ENCODE data around the gene FOXC1. TPM values are rescaled to one million over a fixed set of nuclear protein-coding genes. Genes with fewer than 3 reads are reported as not detected.

Gene FOXC1
- total RNA-seq, 2 experiments from 2014 or later = not detected

- no peak for DNase-seq (ENCODE audit: low spot score)
- H3K27ac ChIP-seq (ENCODE audit: low read depth, low read length, poor library complexity, severe bottlenecking) = no peak overlapping the region
- no peak overlapping the region for H3K4me2 ChIP-seq (ENCODE audit: low read length)
- no peak overlapping the region for H2AFZ ChIP-seq (ENCODE audit: low read length)
- POLR2A ChIA-PET = no interaction called here
- no peaks in the 10 kb centered on the region for H3K9me3 ChIP-seq (ENCODE audit: low read length)
- H3K4me1 ChIP-seq (ENCODE audit: insufficient read depth, low read length, poor library complexity, severe bottlenecking) = no peaks in the 10 kb centered on the region
- H3K79me2 ChIP-seq (ENCODE audit: insufficient read depth, low read depth, low read length) = no peaks in the 10 kb centered on the region
- H3K4me3 ChIP-seq (ENCODE audit: low read depth, low read length, poor library complexity, severe bottlenecking) = no peak overlapping the region
- intact Hi-C loops (cut with micrococcal nuclease; ENCODE audit: unreplicated experiment) = no loop called here
- no peaks in the 10 kb centered on the region for H3K36me3 ChIP-seq (ENCODE audit: insufficient read depth, low read length)
- CTCF ChIA-PET (ENCODE audit: unreplicated experiment) = no interaction called here
- H3K9me2 ChIP-seq (ENCODE audit: insufficient read depth, low read length) = no peaks in the 10 kb centered on the region
- H4K20me1 ChIP-seq (ENCODE audit: insufficient read depth, low read length) = no peaks in the 10 kb centered on the region
- TF ChIP-seq EZH2phosphoT487 (IDR thresholded peaks at IDR 0.05; ENCODE audit: borderline replicate concordance, low read depth, low read length) = no peak
- TF ChIP-seq CTCF (conservative IDR thresholded peaks at IDR 0.05; ENCODE audit: low read length) = no peak
- BruUV-seq (replicated peaks) = no TSS peak
These were observed 21.5 kb downstream of the FOXC1 start for GRCh38 chr6:1631251-1631650.

GRCh38 chr6:1633366-1634021, 23.8 kb downstream of the FOXC1 start:
- H3K4me2 ChIP-seq (ENCODE audit: low read length) = no peak overlapping the region
- intact Hi-C loops (cut with micrococcal nuclease; ENCODE audit: unreplicated experiment) = no loop called here
- H3K4me1 ChIP-seq (ENCODE audit: insufficient read depth, low read length, poor library complexity, severe bottlenecking) = no peaks in the 10 kb centered on the region
- no peak overlapping the region for H3K27ac ChIP-seq (ENCODE audit: low read depth, low read length, poor library complexity, severe bottlenecking)
- no peaks in the 10 kb centered on the region for H3K36me3 ChIP-seq (ENCODE audit: insufficient read depth, low read length)
- H3K9me3 ChIP-seq (ENCODE audit: low read length) = no peaks in the 10 kb centered on the region
- no peak overlapping the region for H2AFZ ChIP-seq (ENCODE audit: low read length)
- no peak for TF ChIP-seq CTCF (conservative IDR thresholded peaks at IDR 0.05; ENCODE audit: low read length)
- TF ChIP-seq EZH2phosphoT487 (IDR thresholded peaks at IDR 0.05; ENCODE audit: borderline replicate concordance, low read depth, low read length) = no peak
- H3K9me2 ChIP-seq (ENCODE audit: insufficient read depth, low read length) = no peaks in the 10 kb centered on the region
- CTCF ChIA-PET (ENCODE audit: unreplicated experiment) = no interaction called here
- POLR2A ChIA-PET = no interaction called here
- no peaks in the 10 kb centered on the region for H3K79me2 ChIP-seq (ENCODE audit: insufficient read depth, low read depth, low read length)
- H3K4me3 ChIP-seq (ENCODE audit: low read depth, low read length, poor library complexity, severe bottlenecking) = no peak overlapping the region
- no peaks in the 10 kb centered on the region for H4K20me1 ChIP-seq (ENCODE audit: insufficient read depth, low read length)
- no TSS peak for BruUV-seq (replicated peaks)
- DNase-seq (ENCODE audit: low spot score) = no peak

GRCh38 chr6:1634081-1634480, 24.4 kb downstream of the FOXC1 start:
- no peak overlapping the region for H3K4me3 ChIP-seq (ENCODE audit: low read depth, low read length, poor library complexity, severe bottlenecking)
- intact Hi-C loops (cut with micrococcal nuclease; ENCODE audit: unreplicated experiment) = no loop called here
- ChIA-PET CTCF (ENCODE audit: unreplicated experiment) (no interaction called here), POLR2A (no interaction called here)
- H4K20me1 ChIP-seq (ENCODE audit: insufficient read depth, low read length) = no peaks in the 10 kb centered on the region
- H3K79me2 ChIP-seq (ENCODE audit: insufficient read depth, low read depth, low read length) = no peaks in the 10 kb centered on the region
- H2AFZ ChIP-seq (ENCODE audit: low read length) = no peak overlapping the region
- no peaks in the 10 kb centered on the region for H3K9me3 ChIP-seq (ENCODE audit: low read length)
- DNase-seq (ENCODE audit: low spot score) = no peak
- BruUV-seq (replicated peaks) = no TSS peak
- no peaks in the 10 kb centered on the region for H3K9me2 ChIP-seq (ENCODE audit: insufficient read depth, low read length)
- H3K4me1 ChIP-seq (ENCODE audit: insufficient read depth, low read length, poor library complexity, severe bottlenecking) = no peaks in the 10 kb centered on the region
- no peak overlapping the region for H3K4me2 ChIP-seq (ENCODE audit: low read length)
- TF ChIP-seq CTCF (conservative IDR thresholded peaks at IDR 0.05; ENCODE audit: low read length) (no peak), EZH2phosphoT487 (IDR thresholded peaks at IDR 0.05; ENCODE audit: borderline replicate concordance, low read depth, low read length) (no peak)
- H3K36me3 ChIP-seq (ENCODE audit: insufficient read depth, low read length) = no peaks in the 10 kb centered on the region
- H3K27ac ChIP-seq (ENCODE audit: low read depth, low read length, poor library complexity, severe bottlenecking) = no peak overlapping the region
